AG04450 (cell line): Measurements from ENCODE around the gene SMIM1. TPM values are rescaled to one million over a fixed set of nuclear protein-coding genes. Genes with fewer than 3 reads are reported as not detected.
A peak's percentile ranks its signal among the peaks of the same experiment; 100 is the strongest.

Experiments
- CTCF ChIA-PET: fragments of 300-600, 350-600 bp; formaldehyde crosslinking; extraction: SDS; loops from one replicate; lab custom pipeline; 2022; ENCODE audit warnings: antibody characterized with exemption, inconsistent platforms; lab: Charles Lee
- POLR2A ChIA-PET: fragments of 350-600 bp; formaldehyde crosslinking; extraction: SDS; loops from one replicate; lab custom pipeline; 2021; ENCODE audit warnings: antibody characterized with exemption, inconsistent platforms; lab: Yijun Ruan, JAX
- DNase-seq: peaks from one replicate; pipeline ENCODE4 v3.0.0-alpha.2; 2011; ENCODE audit warnings: low read depth, low spot score
- H3K27ac ChIP-seq: one replicate; pipeline ENCODE4 v1.5.1; 2012; ENCODE audit warnings: low read depth, low read length, control low read depth
- H3K27me3 ChIP-seq: one replicate; pipeline ENCODE4 v1.6.0; 2012; ENCODE audit warnings: low read length; ENCODE audit not compliant: control insufficient read depth, insufficient read depth
- H3K4me3 ChIP-seq: 2 replicates; pipeline ENCODE4 v1.5.1; 2011; ENCODE audit warnings: mild to moderate bottlenecking, low read depth, low read length, control low read depth
- H3K9me3 ChIP-seq: 2 replicates; pipeline ENCODE4 v1.5.1; 2012; ENCODE audit warnings: low read length; ENCODE audit not compliant: control insufficient read depth, insufficient read depth
- CTCF ChIP-seq: IDR thresholded peaks from 2 replicates; pipeline ENCODE4 v1.5.1; 2011; ENCODE audit warnings: low read depth, low read length, control low read depth, inconsistent platforms
- polyA plus RNA-seq: library from polyadenylated mRNA; depleted of rRNA; stranded (reverse); fragments of >200 nt; gene quantifications from 2 replicates; pipeline ENCODE4 v1.2.3, GENCODE V29; 2011

SMIM1 gene
- polyA plus RNA-seq, 1 experiment, result 1.1 TPM

- peak; percentile 40 for TF ChIP-seq CTCF
- peaks cover 3% of the 10 kb centered on the region for H3K27me3 ChIP-seq
- no peak overlapping the region for H3K4me3 ChIP-seq
- POLR2A ChIA-PET, result no interaction called here
- CTCF ChIA-PET, result no interaction called here
- no peak overlapping the region for H3K27ac ChIP-seq
- DNase-seq, result no peak
- H3K9me3 ChIP-seq, result no peaks in the 10 kb centered on the region; the same call in 1 of the 2 replicates
These were observed 45.3 kb upstream of the SMIM1 start for GRCh38 chr1:3727042-3727824.

- Histone ChIP-seq H3K27ac (no peak overlapping the region), H3K9me3 (no peaks in the 10 kb centered on the region; the same call in 1 of the 2 replicates), H3K27me3 (peaks cover 3% of the 10 kb centered on the region), H3K4me3 (no peak overlapping the region)
- POLR2A ChIA-PET, result no interaction called here
- TF ChIP-seq CTCF, result no peak
- DNase-seq, result no peak
- CTCF ChIA-PET, result no interaction called here
These were observed 44.4 kb upstream of the SMIM1 start for GRCh38 chr1:3727825-3728776.

- no peak for DNase-seq
- no peak for TF ChIP-seq CTCF
- Histone ChIP-seq H3K4me3 (no peak overlapping the region), H3K9me3 (no peaks in the 10 kb centered on the region; the same call in 1 of the 2 replicates), H3K27ac (no peak overlapping the region), H3K27me3 (peaks cover 6% of the 10 kb centered on the region)
- CTCF ChIA-PET, result interaction anchor here (1.3 kb wide), 1 partner anchor 277 kb away, joined by 3 read pairs; no protein-coding TSS in a partner anchor
- POLR2A ChIA-PET, result no interaction called here
These were observed 42.7 kb upstream of the SMIM1 start for GRCh38 chr1:3729594-3730542.

- POLR2A ChIA-PET, result no interaction called here
- CTCF ChIA-PET, result interaction anchor here (1.3 kb wide), 1 partner anchor 278 kb away, joined by 3 read pairs; no protein-coding TSS in a partner anchor
- no peaks in the 10 kb centered on the region; the same call in 1 of the 2 replicates for H3K9me3 ChIP-seq
- no peak overlapping the region for H3K27ac ChIP-seq
- H3K4me3 ChIP-seq, result no peak overlapping the region
- TF ChIP-seq CTCF, result no peak
- peaks cover 6% of the 10 kb centered on the region for H3K27me3 ChIP-seq
- no peak for DNase-seq
These were observed 41.9 kb upstream of the SMIM1 start for GRCh38 chr1:3730543-3731247.
